Breast epithelium (tissue), 3 donors: Measurements from ENCODE around the gene PSMB11.

Source experiments
- CTCF ChIP-seq, 3 donors: fragments of 450-650 bp; IDR thresholded peaks; one replicate each; pipeline ENCODE4 v1.5.1; 2016 to 2017; ENCODE audit warnings: antibody characterized with exemption in 3 of 3, mild to moderate bottlenecking in 3 of 3, moderate library complexity in 3 of 3
- POLR2A ChIP-seq: fragments of 450-650 bp; IDR thresholded peaks from one replicate; pipeline ENCODE4 v1.6.1; 2016; ENCODE audit warnings: antibody characterized with exemption, mild to moderate bottlenecking, moderate library complexity

DNA sequence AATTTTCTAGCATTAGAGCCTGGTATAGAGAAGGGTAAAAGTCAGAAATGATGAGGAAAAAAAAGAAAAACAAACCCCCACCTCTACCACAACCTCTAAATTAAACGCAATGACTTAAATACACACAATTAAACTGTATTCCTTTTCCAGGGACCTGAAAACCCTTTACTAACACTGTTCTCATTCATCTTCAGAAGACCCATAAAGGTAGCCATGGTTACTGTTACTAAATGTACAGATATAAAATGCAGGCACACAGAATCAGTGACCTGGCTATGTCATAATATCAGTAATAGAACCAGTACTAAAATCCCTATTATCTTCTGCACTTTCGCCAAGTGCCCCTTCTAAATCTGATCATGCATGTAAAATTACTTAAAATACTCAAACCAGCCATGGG lies 51.5 kb downstream of the PSMB11 start:
- TF ChIP-seq CTCF (IDR thresholded peaks at IDR 0.05) = no peak
- no peak for TF ChIP-seq POLR2A
